Adipose tissue (tissue), 3 donors: ENCODE data around the gene DES. TPM values are rescaled to one million over a fixed set of nuclear protein-coding genes. Genes with fewer than 3 reads are reported as not detected.

Experiments
- H3K27ac ChIP-seq: one replicate; pipeline ENCODE4 v1.5.1; 2013; ENCODE audit warnings: low read depth, low read length
- WGBS, 3 donors: extraction: QIAGEN DNeasy Blood & Tissue Kit; methylation state at CpG; one replicate each; pipeline ENCODE4 v1.1.7; 2013; 5-methylcytosine and 5-hydroxymethylcytosine counted together
- polyA plus RNA-seq, 3 donors: library from polyadenylated mRNA; stranded (reverse); fragments of 200-250 nt; gene quantifications; one replicate each; pipeline ENCODE4 v1.2.3, GENCODE V29; 2013
- donor health status: healthy with polysubstance abuse.
- donor health status: Bipolar disorder and iron deficiency.
- donor health status: healthy.

Gene DES
- polyA plus RNA-seq, 3 donors, result 18.9 to 35.8 (median 25.4) TPM

DNA sequence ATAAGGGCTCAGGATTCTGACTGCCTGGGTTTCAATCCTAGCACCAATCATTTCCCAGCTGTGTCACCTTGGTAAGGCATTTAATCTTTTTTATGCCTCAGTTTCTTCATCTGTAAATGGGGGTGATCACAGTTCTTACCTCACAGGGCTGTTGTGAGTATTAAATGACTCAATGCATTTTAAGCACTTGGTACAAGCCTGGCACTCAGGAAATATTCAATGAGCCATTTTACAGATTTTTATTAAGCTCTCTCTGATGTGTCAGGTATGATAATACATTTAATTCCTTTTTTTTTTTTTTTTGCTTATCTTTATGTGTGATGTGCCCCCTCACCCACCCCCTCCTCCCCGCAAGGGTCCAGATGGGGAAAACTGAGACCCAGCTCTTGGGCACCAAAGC, 28.5 kb downstream of the DES start:
- WGBS, 3 donors, result 81 to 100% (median 88%) methylated on average over 1 of the region's 1 CpG
- H3K27ac ChIP-seq, result no peak overlapping the region

DNA sequence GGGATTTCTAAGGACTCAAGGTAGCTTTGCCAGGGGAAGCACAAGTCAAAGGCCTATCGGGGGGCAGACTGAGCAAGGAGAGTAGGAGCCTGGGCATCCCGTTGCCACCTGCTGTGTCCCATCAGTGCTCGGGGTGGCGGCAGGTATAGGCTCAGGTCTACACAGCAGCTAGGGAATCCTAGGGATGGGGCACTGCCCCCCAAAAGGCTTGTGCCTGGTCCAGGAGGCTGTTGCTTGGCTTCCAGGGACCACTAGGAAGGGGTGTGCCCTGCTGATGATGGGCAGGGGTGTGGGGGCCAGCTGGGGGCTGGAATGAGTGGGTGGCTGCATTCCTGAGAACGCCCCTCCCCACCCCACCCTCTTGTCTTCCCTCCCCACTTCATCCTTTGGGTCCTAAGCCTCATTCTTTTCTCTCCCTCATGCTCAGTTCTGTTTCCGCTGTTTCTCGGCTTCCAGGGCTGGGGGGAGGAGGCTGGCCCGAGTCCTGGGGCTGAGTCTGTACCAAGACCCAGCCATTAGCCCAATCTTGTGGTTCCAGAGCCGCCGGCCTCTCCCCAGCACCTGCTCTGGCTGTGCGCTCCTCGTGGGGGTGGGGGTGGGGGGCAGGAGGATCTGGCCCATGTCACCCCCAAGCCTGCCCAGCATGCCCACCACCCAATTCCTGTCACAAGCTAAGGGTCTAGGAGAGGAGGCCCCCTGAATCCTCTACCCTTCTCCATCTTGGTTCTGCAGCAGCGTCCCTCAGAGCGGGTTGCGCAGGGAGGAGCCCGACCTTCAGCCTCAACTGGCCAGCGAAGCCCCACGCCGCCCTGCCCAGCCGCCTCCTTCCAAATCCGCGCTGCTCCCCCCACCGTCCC, 29.3 kb downstream of the DES start:
- 62 to 70% (median 69%) methylated on average over 23 of the region's 23 CpGs for WGBS, 3 donors
- no peak overlapping the region for H3K27ac ChIP-seq

DNA sequence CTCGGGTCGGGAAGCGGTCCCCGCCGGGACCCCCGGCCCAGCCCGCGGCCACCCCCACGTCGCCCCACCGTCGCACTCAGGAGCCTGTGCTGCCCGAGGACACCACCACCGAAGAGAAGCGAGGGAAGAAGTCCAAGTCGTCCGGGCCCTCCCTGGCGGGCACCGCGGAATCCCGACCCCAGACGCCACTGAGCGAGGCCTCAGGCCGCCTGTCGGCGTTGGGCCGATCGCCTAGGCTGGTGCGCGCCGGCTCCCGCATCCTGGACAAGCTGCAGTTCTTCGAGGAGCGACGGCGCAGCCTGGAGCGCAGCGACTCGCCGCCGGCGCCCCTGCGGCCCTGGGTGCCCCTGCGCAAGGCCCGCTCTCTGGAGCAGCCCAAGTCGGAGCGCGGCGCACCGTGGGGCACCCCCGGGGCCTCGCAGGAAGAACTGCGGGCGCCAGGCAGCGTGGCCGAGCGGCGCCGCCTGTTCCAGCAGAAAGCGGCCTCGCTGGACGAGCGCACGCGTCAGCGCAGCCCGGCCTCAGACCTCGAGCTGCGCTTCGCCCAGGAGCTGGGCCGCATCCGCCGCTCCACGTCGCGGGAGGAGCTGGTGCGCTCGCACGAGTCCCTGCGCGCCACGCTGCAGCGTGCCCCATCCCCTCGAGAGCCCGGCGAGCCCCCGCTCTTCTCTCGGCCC, 30.1 kb downstream of the DES start:
- 29 to 40% (median 34%) methylated on average over 72 to 88 of the region's 88 CpGs for WGBS, 3 donors
- H3K27ac ChIP-seq, result no peak overlapping the region

DNA sequence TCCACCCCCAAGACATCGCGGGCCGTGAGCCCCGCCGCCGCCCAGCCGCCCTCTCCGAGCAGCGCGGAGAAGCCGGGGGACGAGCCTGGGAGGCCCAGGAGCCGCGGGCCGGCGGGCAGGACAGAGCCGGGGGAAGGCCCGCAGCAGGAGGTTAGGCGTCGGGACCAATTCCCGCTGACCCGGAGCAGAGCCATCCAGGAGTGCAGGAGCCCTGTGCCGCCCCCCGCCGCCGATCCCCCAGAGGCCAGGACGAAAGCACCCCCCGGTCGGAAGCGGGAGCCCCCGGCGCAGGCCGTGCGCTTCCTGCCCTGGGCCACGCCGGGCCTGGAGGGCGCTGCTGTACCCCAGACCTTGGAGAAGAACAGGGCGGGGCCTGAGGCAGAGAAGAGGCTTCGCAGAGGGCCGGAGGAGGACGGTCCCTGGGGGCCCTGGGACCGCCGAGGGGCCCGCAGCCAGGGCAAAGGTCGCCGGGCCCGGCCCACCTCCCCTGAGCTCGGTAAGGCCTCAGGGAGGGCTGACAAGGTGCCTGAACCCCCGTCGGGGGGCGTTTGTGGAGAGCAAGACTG, 30.7 kb downstream of the DES start:
- H3K27ac ChIP-seq, result no peak overlapping the region
- 15 to 33% (median 30%) methylated on average over 41 to 51 of the region's 51 CpGs for WGBS, 3 donors

DNA sequence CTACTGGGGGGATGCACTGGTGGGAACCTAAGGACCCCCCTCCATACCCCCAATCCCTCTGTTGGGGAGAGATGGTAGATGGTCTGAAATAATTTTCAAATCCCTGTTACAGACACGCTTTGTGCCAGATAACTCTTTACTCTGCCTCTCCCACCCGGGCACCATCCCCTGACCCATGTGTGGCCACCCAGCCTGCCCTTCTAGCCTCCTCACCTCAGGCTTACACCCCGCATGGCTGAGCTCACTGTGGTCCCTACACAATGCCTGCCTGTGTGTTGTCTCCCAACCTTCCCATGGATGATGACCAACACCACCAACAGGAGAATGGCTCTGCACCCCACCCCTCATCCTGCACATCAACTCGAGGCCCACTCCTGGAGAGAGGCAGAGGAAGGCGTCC, 31.4 kb downstream of the DES start:
- 82 to 93% (median 91%) methylated on average over 5 of the region's 5 CpGs for WGBS, 3 donors
- H3K27ac ChIP-seq, result no peak overlapping the region

DNA sequence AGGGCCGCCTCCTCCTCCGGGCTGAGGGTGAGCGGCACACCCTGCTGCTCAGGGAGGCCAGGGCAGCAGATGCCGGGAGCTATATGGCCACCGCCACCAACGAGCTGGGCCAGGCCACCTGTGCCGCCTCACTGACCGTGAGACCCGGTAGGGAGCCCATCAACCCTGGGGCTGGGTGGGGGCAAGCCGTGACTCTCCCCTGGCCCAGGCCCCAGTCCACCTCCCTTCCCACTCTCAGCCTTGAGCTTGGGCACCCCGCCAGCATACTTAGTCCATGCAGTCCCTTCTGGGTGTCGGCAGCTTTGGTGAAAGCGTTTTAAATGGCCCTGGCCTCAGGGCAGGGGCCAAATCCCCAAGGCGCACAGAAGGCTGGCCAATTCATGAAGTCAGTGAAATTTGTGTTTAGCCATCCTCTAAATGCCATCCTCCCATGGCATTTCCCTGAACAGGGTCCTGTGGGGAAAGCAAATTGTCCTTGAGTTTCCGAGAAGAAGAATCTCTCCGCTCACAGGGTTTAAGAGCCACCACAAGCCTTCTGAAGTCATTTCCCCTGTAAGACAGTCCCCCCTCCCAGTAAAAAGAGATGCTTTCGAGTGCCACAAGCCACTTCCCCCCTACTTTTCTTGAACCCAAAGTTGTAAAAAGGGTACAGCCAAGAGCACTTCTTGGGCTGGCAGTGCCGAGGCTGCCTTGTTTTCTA, 33.6 kb downstream of the DES start:
- no peak overlapping the region for H3K27ac ChIP-seq
- 69 to 74% (median 73%) methylated on average over 17 to 18 of the region's 18 CpGs for WGBS, 3 donors

DNA sequence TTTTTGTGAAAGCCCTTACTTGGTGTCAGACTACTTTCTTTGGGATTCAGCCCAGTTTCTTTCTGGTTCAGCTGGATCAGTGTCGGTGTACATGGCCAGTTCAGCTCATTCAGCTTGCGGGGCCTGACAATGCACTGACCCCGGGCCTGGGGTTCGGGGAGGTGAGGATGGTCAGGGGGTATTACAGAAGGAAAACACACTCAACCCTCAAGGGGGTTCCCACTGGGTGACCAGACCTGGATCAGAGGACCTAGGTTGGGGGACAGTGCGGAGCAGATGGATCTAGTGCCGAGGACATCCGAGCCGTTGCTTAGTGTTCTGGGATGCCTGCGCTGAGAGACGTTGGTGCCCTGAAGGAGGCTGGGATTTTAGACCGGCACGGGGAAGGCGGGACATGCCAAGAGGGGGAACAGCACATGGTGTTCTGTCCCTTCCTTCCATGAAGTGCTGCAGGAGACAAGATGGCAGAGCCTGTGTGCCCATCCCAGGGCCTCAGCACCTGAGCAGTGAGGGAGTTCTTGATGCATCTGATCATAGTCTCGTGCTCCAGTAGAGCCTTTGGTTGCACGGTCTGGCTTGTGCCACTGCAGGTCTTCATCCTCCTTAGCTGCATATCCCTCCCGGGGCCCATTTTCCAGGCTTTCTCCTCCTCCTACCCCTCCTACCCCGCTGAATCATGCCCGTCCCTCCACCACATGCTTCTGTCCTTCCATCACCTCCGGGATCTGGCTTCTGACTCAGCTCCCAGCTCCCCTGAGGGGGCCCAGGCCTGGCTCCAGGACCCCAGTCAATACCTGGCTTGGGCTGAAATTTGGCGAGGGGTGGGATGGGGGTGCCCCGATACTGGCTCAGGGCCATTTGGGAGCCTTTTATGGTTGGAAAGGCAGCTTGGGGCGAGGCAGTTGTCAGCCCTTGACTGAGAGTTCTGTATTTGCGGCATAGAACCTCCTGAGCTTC, 34.5 kb downstream of the DES start:
- H3K27ac ChIP-seq, result no peak overlapping the region
- 62 to 69% (median 67%) methylated on average over 23 of the region's 23 CpGs for WGBS, 3 donors

DNA sequence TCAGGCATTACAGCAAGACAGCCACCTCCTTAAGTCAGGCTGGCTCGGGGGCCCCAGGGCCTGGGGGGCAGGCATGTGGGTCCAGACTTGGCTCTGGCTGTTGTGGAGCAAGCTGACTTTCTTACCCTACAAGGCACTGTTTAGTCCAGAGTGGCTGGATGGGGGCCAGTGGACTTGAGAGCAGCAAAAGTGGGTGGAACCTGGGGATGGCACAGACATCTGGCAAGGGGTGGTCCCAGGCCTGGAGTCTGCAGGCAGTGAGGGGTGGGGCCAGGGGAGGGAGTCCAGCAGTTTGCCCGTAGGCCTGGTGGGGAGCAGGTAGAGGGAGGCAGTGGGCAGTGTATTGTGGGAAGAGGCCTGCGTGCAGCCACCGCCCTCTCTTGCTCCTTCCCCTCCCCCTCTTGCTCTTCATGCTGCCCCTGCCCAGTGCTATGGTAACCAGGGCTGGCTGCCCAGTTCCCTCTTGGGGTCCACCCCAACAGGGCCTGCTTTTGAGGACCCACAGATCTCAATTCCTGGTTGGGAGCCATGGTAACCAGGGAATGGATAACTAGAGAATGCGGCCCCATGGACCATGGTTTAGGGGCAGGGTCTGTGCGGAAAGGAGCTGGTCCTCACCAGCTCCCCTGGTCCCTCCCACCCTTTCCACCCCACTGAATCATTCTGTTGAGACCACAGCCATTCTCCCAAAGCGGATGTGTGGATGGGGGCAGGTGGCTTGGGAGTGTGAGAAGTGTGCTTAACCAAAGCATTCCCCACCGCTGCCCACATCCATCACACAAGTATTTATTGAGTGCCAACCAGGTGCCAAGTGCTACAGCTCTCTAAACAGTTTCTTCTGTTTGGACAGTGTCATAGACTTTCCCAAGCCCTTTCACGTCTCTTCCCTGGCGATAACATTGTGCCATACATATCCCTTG, 35.8 kb downstream of the DES start:
- WGBS, 3 donors, result 72 to 80% (median 77%) methylated on average over 9 to 10 of the region's 10 CpGs
- no peak overlapping the region for H3K27ac ChIP-seq

DNA sequence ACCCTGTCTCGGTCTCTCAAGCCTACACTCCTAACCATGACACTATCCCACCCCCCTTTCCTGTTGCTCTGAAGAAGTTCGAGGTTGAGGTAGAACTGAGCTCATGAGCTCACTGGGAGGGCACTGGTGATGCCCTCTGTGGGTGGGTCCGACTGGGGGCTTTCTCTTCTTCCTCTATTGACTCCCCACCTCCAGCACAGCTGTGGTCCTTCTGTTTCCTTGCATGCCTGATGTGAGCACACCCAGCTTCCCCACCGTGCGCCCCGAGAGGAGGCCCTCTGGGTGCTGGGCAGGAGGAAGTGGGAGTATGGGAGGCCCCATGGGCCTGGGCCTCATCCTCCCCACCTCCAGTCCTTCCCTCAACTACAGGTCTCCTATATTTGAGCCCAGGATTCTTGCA, 37.4 kb downstream of the DES start:
- no peak overlapping the region for H3K27ac ChIP-seq
- WGBS, 3 donors, result 57 to 86% (median 63%) methylated on average over 6 of the region's 6 CpGs

DNA sequence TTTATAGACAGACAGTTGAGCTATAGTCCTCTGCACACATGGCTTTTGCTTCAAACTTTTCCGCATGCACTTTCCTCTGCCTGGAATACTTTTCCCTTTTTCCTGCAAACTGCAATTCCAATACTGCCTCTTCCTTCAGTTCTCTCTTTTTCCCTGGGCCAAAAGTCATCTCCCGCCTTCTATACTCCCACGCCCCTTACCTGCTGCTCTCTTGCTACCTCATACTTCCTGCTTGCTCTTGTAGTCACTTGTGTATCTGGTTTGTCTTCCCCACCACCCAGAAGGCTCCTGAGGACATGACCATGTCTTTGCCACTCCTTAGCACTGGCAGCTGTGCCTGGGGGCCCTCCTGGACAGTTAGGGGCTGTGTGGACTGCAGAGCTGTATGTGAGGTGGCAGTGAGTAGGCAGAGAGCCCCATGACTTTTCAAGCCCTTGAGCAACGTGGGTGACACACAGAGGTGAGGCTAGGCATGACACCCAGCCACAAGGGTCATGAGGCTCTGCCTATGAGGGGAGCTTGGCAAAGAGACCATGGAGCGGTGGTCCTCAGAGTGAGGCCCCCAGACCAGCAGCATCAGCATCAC, 39.7 kb downstream of the DES start:
- 74 to 78% (median 76%) methylated on average over 5 of the region's 5 CpGs for WGBS, 3 donors
- no peak overlapping the region for H3K27ac ChIP-seq

DNA sequence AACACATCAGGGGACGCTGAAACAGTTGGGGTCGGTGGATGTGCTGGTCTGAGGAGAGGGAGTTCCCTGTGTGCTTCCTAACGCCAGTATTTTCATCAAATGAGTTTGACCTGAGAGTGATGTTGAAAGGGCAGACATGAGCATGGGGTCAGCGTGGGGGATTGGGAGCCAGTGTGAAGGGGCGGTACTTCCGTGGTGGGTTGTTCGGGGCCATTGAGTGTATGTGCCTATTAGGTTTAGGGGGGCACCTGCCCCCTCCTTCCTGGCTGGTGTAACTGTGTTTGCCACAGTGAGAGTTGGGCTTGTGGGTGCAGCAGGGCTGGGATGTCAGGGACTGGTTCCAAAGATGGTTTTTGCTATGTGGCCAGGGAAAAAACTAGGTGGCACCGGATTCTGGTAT, 40.8 kb downstream of the DES start:
- WGBS, 3 donors, result 80 to 88% (median 82%) methylated on average over 8 of the region's 8 CpGs
- H3K27ac ChIP-seq, result no peak overlapping the region

DNA sequence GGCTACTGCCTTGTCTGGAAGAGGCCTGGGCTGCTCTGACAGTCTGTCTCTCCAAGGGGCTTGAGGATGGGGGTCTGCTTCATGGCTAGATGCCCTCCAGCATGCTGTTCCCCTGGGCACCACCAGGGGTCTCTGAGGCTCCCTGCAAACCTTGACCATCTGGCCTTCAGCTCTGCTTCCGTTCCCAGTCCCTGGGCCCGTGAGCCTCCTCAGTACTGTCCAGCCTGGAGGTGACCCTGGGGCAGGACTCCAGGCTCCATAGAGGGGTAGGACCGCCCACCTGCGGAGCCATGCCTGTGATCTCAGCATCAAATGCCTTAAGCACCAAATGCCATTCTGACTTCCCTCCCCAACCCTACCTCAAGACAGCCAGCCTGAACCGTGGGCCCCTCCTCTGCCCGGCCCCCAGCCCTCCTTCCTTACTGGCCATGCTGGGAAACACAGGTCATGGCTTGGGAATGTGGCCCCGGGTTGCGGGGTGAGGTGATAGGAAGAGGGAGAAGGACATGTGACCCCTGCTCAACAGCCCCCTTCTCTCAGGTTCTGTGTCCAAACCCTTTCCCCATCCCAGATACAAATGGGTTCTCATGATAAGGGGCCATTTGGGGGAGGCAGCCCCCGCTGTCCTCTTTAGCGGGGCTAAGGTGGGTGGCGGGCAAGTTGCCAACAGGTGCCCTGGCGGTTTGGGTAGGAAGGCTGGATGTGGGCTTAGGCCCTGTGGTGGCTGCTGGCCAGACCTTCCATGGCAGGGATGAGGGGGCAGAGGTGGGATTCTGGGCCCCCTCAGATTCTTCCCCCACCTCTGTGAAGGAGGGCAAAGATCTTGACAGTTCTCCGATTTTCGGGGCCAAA, 41.5 kb downstream of the DES start:
- WGBS, 3 donors, result 48 to 55% (median 55%) methylated on average over 14 of the region's 14 CpGs
- no peak overlapping the region for H3K27ac ChIP-seq

DNA sequence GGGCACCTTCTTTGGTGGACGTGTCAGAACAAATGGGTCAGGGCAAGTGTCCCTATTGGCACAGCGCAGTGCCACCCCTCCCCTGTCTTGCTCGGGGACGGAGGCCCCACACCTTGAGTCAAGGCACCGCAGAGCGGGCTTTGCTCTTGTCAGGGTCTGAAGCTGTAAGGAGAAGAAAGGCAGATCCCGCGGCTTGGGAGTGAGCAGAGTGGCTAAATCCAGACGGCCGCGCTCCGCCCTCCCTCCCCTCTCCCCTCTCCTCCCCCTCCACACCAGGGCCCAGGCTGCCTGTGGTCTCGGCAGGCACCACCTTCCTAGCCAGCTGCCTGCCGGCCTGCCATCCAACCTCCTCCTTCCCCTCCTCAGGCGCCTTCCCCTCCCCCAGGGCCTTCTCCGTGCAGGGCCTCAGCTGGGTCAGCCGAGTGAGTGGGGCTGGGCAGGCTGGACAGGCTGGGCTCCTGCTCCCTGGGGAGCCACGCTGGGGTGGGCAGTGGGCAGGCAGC, 42.3 kb downstream of the DES start:
- H3K27ac ChIP-seq, result no peak overlapping the region
- WGBS, 3 donors, result 34 to 53% (median 47%) methylated on average over 14 to 18 of the region's 18 CpGs

DNA sequence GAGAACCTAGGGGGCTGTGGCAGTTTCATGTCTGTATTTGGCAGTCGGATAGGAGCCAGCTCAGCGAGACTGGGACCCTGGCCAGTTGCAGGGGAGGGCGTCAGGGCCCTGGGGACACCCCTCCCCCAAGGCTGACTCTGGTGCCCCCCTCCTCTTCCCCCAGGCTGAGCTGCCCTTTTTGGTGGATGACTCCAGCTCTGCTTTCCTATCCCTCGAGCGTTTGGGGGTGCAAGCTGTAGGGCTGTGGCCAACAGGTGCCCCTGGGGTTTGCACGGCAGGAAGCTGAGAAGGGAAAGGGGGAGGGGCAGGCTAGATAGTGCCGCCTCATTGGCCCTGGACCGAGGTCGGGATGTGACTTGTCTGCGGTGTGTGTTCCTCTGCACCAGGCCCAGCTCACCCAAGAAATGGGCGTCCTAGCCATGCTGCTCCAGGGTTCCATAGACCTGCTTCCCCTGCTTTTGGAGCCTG, 42.9 kb downstream of the DES start:
- 27 to 33% (median 31%) methylated on average over 11 of the region's 11 CpGs for WGBS, 3 donors
- no peak overlapping the region for H3K27ac ChIP-seq

DNA sequence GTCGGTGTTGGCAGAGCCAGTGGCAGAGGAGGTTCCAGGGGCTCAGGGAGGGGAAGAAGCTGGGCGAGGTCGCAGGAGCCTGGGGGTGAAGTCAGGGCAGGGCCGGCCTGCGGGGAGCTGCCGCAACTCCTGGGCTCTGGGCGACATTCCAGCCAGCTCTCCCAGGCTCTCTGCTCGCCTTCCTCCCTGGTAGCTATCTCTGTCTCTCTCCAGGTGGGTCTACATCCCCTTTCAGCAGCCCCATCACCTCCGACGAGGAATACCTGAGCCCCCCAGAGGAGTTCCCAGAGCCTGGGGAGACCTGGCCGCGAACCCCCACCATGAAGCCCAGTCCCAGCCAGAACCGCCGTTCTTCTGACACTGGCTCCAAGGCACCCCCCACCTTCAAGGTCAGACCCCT, 43.5 kb downstream of the DES start:
- H3K27ac ChIP-seq, result no peak overlapping the region
- 87 to 89% (median 88%) methylated on average over 11 to 14 of the region's 14 CpGs for WGBS, 3 donors
